HG03045 (cell line): ENCODE measurements around the gene PSMA7.

Experiments used
- ATAC-seq: cut with Tn5 transposase; IDR thresholded peaks from one replicate; pipeline ENCODE4 v1.9.1; 2021; ENCODE audit warnings: mild to moderate bottlenecking, moderate library complexity; ENCODE audit not compliant: unreplicated experiment

The PSMA7 gene

GRCh38 chr20:62143081-62143956 is at the start of gene PSMA7, which contains the start of gene SS18L1:
Gene PSMA7, minus strand, starts transcription at chr20:62143394. Its CDS starts 91 bp downstream, at chr20:62143303.
Gene SS18L1, plus strand, starts transcription at chr20:62143769. Its CDS starts 52 bp downstream, at chr20:62143821.
- peak; percentile 80 for ATAC-seq

GRCh38 chr20:62192635-62193034 is 49.4 kb upstream of the PSMA7 start:
- ATAC-seq = no peak

DNA sequence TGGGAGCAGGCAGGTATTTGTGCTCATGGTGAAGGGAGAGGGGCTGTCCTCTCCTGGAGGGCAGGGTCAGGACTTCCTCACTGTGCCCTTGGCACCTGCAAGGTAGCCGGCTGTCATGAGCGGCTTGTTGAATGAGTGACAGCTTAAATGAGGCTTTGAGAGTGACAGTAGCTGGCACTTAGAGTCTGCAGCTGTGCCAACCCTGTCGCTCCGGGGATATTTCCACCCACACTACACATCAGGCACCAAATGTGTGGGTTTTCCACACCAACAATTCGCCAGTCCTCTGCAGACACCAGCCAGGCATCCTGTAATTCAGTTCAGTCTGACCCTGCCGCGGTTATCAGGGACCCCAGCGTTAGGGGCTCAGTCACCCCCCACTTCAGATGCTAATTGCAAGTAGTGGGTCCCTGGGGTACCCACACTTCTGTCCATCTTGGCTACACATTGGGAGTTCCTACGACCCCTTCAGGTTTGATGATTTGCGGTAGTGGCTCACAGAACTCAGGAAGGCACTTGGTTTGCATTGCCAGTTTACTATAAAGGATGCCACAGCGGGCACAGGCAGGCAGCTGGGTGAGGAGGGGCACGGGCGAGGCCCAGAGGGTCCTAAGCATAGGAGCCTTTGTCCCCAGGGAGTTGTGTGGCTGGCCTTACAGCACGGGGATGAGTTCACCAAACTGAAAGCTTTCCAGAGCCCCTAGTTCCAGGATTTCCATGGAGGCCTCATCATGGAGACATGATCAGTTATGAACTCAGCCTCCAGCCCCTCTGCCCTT is 48.8 kb upstream of the PSMA7 start:
- no peak for ATAC-seq

- no peak for ATAC-seq
Observed at GRCh38 chr20:62190639-62191411, 47.6 kb upstream of the PSMA7 start.

GRCh38 chr20:62186887-62187866 is 44.0 kb upstream of the PSMA7 start:
- ATAC-seq = no peak

GRCh38 chr20:62186096-62186426 is 42.9 kb upstream of the PSMA7 start:
- ATAC-seq = no peak

DNA sequence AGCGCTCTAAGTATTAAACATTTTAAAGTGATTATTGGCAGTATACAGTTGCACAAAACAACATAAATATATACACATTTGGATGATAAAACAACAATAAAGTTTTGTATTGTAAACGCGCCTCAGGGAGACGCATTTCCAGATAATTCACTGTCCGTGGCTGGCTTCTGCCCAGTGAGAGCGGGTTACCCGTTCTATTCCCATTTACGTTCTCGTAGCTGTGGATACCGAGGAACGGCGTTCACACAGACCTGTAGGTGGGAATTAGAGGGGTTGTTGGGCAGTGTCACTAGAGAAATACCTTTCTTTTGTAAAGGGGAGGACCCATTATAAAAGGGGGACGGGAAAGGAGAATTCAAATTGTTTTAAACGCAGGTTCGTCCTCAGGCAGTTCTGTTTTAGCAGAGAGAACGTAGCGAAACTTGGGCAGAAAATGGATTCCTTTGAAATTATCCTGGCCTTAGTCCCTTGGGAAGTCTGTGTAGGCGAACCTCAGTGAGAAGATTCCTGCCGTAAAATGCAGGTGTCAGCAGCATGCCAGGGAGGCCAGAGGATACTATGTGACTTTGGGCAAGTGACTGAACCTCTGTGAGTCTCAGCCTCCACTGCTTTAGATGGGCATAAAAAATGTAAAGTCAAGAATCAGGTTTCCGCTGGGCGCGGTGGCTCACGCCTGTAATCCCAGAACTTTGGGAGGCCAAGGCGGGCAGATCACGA is 40.4 kb upstream of the PSMA7 start:
- ATAC-seq = no peak

DNA sequence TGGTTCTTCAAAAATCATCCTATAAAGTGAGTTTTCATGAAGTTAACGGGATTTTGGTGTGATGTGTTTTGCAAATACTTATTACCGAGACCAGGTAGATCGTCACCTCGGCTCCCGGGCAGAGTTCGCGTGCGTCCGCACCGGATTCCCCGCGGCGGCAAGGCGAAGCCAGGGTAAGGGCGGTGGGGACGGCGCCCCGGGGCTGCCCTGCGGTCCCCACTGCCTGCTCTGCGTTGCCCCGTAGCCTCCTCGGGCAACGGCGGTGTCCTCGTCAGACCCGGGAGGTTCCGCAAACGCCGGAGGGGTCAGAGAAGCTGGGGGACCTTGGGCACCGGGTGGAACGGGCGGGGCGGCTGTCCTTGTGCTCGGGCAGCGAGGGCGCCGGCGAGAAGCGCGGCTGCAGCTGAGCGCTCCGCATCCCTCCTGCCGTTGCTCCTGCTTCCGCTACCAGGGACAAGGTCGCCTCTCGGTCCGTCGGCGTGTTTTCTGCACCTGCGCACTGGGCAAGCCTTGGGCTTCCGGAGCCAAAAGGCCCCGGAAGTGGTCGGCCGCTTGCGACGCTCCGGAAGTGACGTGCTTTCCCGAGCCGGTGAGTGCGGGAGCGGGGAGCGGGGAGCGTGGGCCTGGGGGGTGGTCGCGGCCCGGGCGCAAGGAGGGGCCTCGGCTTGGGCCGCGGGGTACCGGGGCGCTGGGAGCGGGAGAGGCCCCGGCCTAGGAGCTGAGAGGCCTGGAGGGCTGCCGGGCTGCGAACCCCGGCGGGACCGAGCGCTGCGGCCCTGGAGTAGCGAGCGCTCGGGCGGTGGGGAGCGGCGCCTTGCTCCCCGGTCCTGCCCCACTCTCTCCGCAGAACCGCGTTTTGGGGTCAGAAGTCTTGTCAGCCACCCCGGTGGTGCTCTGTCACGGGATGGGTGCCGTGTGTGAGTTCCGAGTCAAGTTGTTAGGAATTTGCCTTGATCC is 39.6 kb upstream of the PSMA7 start, which contains the start of gene MTG2:
Gene MTG2 (plus strand): TSS at position 560 of the 957 bp plus-strand sequence. CDS start 10,393 bp downstream, outside the sequence.
- peak; percentile 91 for ATAC-seq

DNA sequence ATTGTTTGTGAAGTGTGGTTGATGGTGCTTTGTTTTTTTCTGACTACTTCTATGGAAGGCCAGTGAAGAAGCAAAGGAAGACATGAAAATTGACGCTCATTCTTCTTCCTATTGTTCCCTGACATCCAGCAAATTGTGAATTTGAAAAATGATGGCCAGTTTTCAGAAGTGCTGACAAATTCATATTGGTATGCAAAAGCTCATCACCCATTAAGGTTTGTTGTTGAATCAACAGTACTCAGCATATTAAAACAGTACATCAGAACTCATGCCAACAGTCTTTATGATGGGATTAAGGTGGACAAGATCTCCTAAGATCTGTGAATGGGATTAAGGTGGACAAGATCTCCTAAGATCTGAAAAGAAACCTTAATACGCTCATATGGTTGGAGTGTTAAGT is 38.6 kb upstream of the PSMA7 start:
- ATAC-seq = no peak

DNA sequence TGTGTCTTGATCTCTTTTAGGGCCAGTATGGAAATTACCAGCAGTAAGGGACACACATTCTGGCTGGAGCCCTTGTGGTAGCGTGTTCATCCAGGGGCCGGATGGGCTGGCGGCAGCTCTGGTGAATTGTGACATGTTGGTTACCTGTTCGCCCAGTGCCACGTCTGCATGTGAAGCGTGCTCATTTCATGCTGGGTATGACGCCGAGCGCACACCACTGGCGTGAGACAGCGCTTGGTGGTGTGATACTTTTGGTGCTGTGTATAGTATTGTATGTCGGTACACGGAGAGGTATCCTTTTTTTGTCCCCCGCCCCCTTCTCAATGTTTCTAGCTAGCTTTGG is 35.9 kb upstream of the PSMA7 start:
- no peak for ATAC-seq

GRCh38 chr20:62178316-62179161 is 35.3 kb upstream of the PSMA7 start:
- no peak for ATAC-seq

DNA sequence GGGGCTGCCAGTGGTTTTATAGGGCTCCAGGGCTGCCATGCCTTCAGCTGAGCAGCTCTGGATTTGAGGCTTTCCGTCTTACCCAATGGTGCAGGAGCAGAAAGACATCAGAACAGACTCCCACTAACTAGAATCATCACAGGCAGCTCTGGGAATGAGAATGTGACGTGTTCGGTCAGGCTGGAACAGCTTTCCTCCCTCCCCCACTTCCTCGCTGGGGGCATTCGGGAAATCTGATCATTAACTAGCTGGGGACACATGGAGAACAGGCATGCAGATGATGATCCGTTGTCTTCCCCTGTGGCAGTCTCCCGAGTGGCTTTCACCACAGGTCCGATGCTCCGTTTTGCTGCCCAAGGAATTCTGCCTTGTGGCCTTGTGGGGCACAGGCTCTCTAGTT is 34.1 kb upstream of the PSMA7 start:
- ATAC-seq = no peak

DNA sequence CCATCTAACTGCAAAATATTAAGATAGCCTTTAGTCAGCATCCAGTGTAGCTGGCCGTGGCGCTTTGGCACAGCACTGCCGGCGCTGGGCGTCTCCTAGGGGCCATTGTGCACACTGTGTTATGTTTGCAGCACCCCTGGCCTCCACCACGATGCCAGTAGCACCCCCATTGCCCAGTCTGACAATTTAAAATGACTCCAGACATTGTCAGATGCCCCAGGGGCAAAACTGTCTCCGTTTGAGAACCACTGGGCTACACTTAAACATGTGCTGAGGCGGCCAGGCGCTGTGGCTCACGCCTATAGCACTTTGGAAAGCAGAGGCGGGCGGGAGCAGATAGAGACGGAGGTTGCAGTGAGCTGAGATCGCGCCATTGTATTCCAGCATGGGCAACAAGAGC is 33.7 kb upstream of the PSMA7 start:
- ATAC-seq = no peak

DNA sequence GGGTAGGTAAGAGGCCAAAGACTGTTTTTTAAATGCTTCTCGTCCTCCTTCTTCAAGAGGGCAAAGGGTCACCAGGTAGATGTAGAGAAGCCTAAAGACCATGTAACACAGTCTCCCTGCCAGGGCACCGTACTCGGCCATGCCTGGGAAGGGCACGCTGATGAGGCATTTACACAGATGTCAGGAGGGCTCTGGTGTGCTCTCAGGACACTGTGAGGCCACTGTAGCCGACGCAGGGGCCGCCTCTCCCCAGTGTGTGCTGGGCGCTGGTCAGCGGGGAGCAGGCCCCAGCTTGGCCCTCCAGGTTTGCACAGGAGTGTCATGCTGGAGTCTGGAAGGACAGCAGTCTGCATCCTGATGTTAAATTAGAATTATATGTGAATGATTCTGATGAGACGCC is 32.5 kb upstream of the PSMA7 start:
- no peak for ATAC-seq

GRCh38 chr20:62174870-62175624 is 31.9 kb upstream of the PSMA7 start:
- no peak for ATAC-seq

- ATAC-seq = no peak
Observed at GRCh38 chr20:62174021-62174804, 31.0 kb upstream of the PSMA7 start.
